Stimulated activated effector memory CD8-positive, alpha-beta T cell treated with anti-CD3 and anti-CD28 coated beads, Interleukin-12 subunit alpha, Interleukin-12 subunit beta, amount 100 ng/mL, for 72 hours (primary cell): ENCODE results near the gene SDK2.

Source experiments
- ATAC-seq: fragments of 150-1000 bp; cut with Tn5 transposase; 2 replicates; pipeline ENCODE4 v1.10.0; 2021
- DNase-seq, 2 donors: peaks; one replicate each; pipeline ENCODE4 v3.0.0; 2021 to 2022; ENCODE audit warnings: low spot score in 2 of 2
- H3K27ac Mint-ChIP-seq: one replicate; pipeline ENCODE4 v1.8.0; 2022; ENCODE audit warnings: mild to moderate bottlenecking, mixed read lengths
- H3K36me3 Mint-ChIP-seq: one replicate; pipeline ENCODE4 v1.8.0; 2022; ENCODE audit warnings: mild to moderate bottlenecking, mixed read lengths
- H3K4me1 Mint-ChIP-seq: one replicate; pipeline ENCODE4 v1.8.0; 2022; ENCODE audit warnings: mixed read lengths
- H3K4me3 Mint-ChIP-seq: one replicate; pipeline ENCODE4 v1.8.0; 2022; ENCODE audit warnings: mild to moderate bottlenecking, mixed read lengths
- H3K9me3 Mint-ChIP-seq: one replicate; pipeline ENCODE4 v1.8.0; 2022; ENCODE audit warnings: mixed read lengths

SDK2 gene

GRCh38 chr17:73297934-73298861 is 346.0 kb downstream of the SDK2 start:
- no peak for DNase-seq
- no peaks in the 10 kb centered on the region for H3K4me1 Mint-ChIP-seq
- H3K27ac Mint-ChIP-seq = no peak overlapping the region
- H3K9me3 Mint-ChIP-seq = no peaks in the 10 kb centered on the region
- ATAC-seq = no peak
- H3K4me3 Mint-ChIP-seq = no peak overlapping the region
- no peaks in the 10 kb centered on the region for H3K36me3 Mint-ChIP-seq

- no peak for ATAC-seq
- H3K4me3 Mint-ChIP-seq = no peak overlapping the region
- peaks cover 21% of the 10 kb centered on the region for H3K4me1 Mint-ChIP-seq
- no peak for DNase-seq
- H3K9me3 Mint-ChIP-seq = no peaks in the 10 kb centered on the region
- no peak overlapping the region for H3K27ac Mint-ChIP-seq
- H3K36me3 Mint-ChIP-seq = no peaks in the 10 kb centered on the region
Measured at GRCh38 chr17:73293480-73293911, 350.7 kb downstream of the SDK2 start.

- no peaks in the 10 kb centered on the region for H3K9me3 Mint-ChIP-seq
- no peaks in the 10 kb centered on the region for H3K36me3 Mint-ChIP-seq
- H3K4me1 Mint-ChIP-seq = peaks cover 21% of the 10 kb centered on the region
- H3K4me3 Mint-ChIP-seq = no peak overlapping the region
- no peak overlapping the region for H3K27ac Mint-ChIP-seq
- ATAC-seq (no peak), DNase-seq (no peak)
Measured at GRCh38 chr17:73293031-73293430, 351.2 kb downstream of the SDK2 start.

GRCh38 chr17:73292031-73292531 is 352.2 kb downstream of the SDK2 start:
- DNase-seq = no peak
- ATAC-seq = no peak

GRCh38 chr17:73291260-73291801 is 352.9 kb downstream of the SDK2 start:
- DNase-seq (no peak), ATAC-seq (peak; percentile 71)
- H3K36me3 Mint-ChIP-seq = no peaks in the 10 kb centered on the region
- H3K4me1 Mint-ChIP-seq = peaks cover 21% of the 10 kb centered on the region
- no peaks in the 10 kb centered on the region for H3K9me3 Mint-ChIP-seq
- H3K4me3 Mint-ChIP-seq = peak overlapping the region; percentile 16
- peak overlapping the region; percentile 20 for H3K27ac Mint-ChIP-seq

More at GRCh38 chr17:73292031-73292531, 352.2 kb downstream of the SDK2 start:
- no peaks in the 10 kb centered on the region for H3K9me3 Mint-ChIP-seq
- H3K4me3 Mint-ChIP-seq = no peak overlapping the region
- H3K36me3 Mint-ChIP-seq = no peaks in the 10 kb centered on the region
- H3K27ac Mint-ChIP-seq = no peak overlapping the region
- H3K4me1 Mint-ChIP-seq = peaks cover 21% of the 10 kb centered on the region

- H3K9me3 Mint-ChIP-seq = no peaks in the 10 kb centered on the region
- H3K4me1 Mint-ChIP-seq = peaks cover 21% of the 10 kb centered on the region
- H3K4me3 Mint-ChIP-seq = peak overlapping the region; percentile 16
- no peak for DNase-seq
- peak overlapping the region; percentile 38 for H3K27ac Mint-ChIP-seq
- no peak for ATAC-seq
- H3K36me3 Mint-ChIP-seq = no peaks in the 10 kb centered on the region
Measured at GRCh38 chr17:73290399-73291259, 353.6 kb downstream of the SDK2 start.

- Mint-ChIP-seq H3K4me1 (peaks cover 21% of the 10 kb centered on the region), H3K9me3 (no peaks in the 10 kb centered on the region), H3K27ac (no peak overlapping the region), H3K36me3 (no peaks in the 10 kb centered on the region), H3K4me3 (no peak overlapping the region)
- ATAC-seq (no peak), DNase-seq (no peak)
Measured at GRCh38 chr17:73289549-73290254, 354.5 kb downstream of the SDK2 start.

- Mint-ChIP-seq H3K4me1 (peaks cover 21% of the 10 kb centered on the region), H3K27ac (no peak overlapping the region), H3K36me3 (no peaks in the 10 kb centered on the region), H3K4me3 (no peak overlapping the region), H3K9me3 (no peaks in the 10 kb centered on the region)
- ATAC-seq (no peak), DNase-seq (no peak)
Measured at GRCh38 chr17:73288534-73289302, 355.5 kb downstream of the SDK2 start.

GRCh38 chr17:73286863-73287296 is 357.4 kb downstream of the SDK2 start:
- Mint-ChIP-seq H3K36me3 (no peaks in the 10 kb centered on the region), H3K9me3 (no peaks in the 10 kb centered on the region), H3K27ac (no peak overlapping the region), H3K4me3 (no peak overlapping the region), H3K4me1 (peaks cover 18% of the 10 kb centered on the region)
- no peak for ATAC-seq
- no peak for DNase-seq

GRCh38 chr17:73285916-73286862 is 358.1 kb downstream of the SDK2 start:
- H3K27ac Mint-ChIP-seq = no peak overlapping the region
- ATAC-seq (no peak), DNase-seq (no peak)
- H3K4me3 Mint-ChIP-seq = no peak overlapping the region
- H3K4me1 Mint-ChIP-seq = peaks cover 11% of the 10 kb centered on the region
- H3K9me3 Mint-ChIP-seq = no peaks in the 10 kb centered on the region
- no peaks in the 10 kb centered on the region for H3K36me3 Mint-ChIP-seq

- no peak for DNase-seq
- Mint-ChIP-seq H3K9me3 (no peaks in the 10 kb centered on the region), H3K4me1 (peaks cover 5% of the 10 kb centered on the region), H3K27ac (no peak overlapping the region), H3K36me3 (no peaks in the 10 kb centered on the region), H3K4me3 (no peak overlapping the region)
- ATAC-seq = no peak
Measured at GRCh38 chr17:73285603-73285908, 358.7 kb downstream of the SDK2 start.

- Mint-ChIP-seq H3K9me3 (no peaks in the 10 kb centered on the region), H3K36me3 (no peaks in the 10 kb centered on the region), H3K4me1 (no peaks in the 10 kb centered on the region), H3K4me3 (no peak overlapping the region), H3K27ac (no peak overlapping the region)
- ATAC-seq = no peak
- DNase-seq = no peak
Measured at GRCh38 chr17:73284906-73285602, 359.2 kb downstream of the SDK2 start.
